ENCODE data around the gene A4GALT. TPM values are rescaled to one million over a fixed set of nuclear protein-coding genes. Genes with fewer than 3 reads are reported as not detected.
"Not testable (repeated sequence)": the region's sequence is repeated elsewhere in the genome, so short reads cannot be mapped to it uniquely, and the experiment has no call there.

Gene A4GALT
- total RNA-seq, 1 donor from 2014 or later = 6.0 TPM

DNA sequence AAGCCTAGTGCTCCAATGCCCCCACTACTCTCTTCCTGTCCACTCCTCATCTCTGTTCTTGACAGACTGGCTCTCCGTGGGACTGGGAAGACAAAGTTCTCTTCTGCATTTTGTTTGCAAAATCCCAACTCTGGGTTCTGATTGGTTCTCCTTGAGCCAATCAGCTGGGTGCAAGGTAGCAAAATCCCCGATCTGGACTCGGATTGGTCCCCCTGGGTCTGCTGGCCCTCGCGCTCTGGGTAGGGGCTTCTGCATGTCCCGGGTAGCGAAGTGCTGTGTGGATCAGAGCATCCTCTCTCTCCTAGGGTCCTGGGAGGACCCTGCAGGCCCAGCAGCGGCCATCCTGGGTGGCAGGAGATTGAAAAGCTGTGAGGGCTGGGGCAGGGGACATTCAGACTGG, 22.3 kb upstream of the A4GALT start:
- peak; percentile 30 for DNase-seq

DNA sequence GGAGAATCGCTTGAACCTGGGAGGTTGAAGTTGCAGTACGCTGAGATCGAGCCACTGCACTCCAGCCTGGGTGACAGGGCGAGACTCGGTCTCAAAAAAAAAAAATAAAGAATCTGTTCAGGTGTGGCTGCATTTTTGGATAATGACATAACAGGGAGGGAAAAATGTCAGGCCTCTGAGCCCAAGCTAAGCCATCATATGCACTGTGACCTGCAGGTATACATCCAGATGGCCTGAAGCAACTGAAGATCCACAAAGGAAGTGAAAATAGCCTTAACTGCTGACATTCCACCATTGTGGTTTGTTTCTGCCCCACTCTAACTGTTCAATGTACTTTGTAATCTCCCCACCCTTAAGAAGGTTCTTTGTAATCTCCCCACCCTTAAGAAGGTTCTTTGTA, 19.6 kb upstream of the A4GALT start:
- not testable (repeated sequence) for DNase-seq

DNA sequence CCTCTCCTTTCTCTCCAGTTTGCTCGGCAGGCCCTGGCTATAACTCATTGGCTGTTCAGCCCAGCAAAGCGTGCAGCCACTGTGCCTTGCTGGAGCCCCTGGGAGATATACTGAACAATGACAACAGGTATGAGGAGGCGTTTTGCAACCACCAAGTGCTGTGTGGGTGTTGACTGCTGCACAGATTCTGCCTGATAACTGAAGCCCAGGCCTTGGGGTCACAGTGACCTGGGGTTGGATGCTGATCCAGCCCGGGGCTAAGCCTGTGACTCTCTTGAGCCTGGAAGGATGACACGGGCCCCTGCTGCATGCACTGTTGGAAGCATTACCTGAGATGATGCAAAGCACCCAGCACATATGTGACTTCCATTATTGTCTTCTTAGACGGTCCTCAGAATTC, 13.7 kb upstream of the A4GALT start:
- no peak for DNase-seq

DNA sequence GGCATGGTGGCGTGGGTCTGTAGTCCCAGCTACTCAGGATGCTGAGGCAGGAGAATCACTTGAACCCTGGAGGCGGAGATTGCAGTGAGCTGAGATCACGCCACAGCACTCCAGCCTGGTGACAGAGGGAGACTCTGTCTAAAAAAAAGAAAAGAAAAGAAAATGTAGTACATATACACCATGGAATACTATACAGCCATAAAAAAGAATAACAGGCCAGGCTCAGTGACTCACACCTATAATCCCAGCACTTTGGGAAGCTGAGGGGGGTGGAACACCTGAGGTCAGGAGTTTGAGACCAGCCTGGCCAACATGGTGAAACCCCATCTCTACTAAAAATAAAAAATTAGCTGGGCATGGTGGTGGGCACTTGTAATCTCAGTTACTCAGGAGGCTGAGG, 12.7 kb upstream of the A4GALT start:
- not testable (repeated sequence) for DNase-seq

DNA sequence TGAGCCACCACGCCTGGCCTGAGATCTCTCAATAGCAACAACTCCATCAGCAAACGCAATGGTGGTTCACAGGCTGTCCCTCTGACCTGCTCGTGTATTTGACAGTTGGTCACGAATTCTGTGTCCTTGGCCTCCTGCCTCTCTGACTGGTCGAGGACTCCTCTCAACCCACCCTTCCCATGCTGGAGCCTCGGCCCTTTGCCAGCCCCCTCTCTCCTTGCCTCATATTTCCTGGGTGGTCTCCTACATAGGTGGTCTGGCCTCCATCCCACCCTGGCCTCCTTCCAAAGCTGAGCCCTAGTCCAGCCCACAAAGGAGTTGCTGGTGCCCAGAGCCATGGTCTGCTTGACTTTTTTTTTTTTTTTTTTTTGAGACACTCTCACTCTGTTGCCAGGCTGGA, 11.4 kb upstream of the A4GALT start:
- no peak for DNase-seq

DNA sequence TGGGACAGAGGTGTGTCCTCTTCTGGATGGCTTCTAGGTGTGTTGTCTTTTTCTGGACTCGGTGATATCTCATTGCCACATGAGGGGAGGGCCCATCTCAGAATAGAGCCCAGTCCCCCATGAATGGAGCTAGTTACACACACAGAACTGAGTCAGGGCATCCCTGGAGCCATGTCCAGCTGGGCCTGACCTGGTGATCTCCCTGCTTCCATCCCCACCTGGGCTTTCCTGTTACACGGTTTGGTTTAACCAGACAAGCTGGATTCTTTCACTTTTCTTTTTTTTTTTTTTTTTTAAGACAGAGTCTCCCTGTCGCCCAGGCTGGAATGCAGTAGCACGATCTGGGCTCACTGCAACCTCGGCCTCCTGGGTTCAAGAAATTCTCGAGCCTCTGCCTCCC, 6.1 kb upstream of the A4GALT start:
- no peak for DNase-seq

DNA sequence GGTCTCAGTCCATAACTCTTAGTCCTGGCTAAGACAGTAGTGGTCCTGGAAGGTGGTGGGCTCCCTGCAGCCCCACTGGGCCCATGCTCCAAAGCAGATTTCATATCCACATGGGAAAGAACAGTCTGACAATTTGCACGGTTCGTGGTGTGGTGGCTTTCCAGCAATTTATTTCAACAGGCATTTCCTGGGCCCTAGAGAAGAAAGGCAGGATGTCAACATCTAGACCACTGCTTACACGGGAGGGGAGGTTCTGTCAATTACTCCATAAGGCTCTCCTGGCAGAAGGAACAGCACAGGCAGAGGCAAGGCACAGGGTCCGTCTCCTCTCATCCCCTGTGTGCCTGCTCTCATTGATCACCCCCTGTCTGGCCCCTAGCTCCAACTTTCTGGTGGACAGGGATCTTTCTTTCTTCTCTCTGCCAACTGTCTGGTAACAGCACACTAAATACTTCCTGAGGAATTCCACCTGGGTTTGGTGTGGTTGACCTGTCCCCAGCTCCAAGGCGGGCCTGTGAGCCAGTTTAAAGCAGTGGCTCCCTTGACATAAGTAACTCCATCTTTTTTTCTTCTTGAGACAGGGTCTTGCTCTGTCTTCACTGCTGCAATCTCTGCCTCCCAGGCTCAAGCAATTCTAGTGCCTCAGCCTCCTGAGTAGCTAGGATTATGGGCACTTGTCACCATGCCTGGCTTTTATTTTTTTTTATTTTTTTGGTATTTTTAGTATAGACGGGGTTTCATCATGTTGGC, 5.1 kb upstream of the A4GALT start:
- no peak for DNase-seq

DNA sequence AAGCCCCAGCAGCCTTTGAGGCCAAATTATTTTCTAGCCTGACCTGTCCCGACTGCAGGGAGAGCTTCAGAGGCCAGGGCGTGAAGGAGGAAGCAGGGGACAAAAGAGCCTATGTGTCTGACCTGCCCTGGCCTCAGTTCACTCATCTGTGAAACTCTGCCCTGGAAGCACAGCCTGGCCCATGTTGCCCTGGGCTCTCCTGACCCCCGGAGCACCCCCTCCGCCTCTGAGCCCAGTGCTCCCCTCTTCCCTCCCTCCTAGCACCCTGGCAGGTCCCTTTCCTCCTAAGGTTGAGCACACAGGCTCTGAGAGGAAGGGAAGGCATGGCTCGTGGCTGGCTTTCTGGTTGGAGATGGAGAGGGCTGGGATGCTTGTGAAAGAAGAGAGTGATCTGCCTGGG, 3.4 kb upstream of the A4GALT start:
- DNase-seq = no peak

DNA sequence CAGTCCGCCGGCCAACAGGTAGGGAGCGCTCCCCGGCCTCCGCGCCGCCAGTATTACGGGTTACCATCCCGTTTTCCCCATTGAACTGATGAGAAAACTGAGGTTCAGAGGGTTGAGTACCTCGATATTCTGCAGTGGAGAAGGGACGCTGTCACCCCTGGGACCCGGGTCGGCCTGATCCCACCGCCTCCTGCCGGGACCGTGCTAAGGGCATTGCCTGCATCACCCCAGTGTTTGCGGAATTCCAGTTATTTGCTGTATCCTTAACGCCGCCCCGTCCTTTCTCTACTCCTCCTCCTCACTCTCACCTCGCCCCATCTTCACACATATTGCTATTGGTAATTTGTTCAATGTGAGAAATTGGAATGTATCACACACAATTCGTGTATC, 370 bp upstream of the A4GALT start:
- no peak for DNase-seq

DNA sequence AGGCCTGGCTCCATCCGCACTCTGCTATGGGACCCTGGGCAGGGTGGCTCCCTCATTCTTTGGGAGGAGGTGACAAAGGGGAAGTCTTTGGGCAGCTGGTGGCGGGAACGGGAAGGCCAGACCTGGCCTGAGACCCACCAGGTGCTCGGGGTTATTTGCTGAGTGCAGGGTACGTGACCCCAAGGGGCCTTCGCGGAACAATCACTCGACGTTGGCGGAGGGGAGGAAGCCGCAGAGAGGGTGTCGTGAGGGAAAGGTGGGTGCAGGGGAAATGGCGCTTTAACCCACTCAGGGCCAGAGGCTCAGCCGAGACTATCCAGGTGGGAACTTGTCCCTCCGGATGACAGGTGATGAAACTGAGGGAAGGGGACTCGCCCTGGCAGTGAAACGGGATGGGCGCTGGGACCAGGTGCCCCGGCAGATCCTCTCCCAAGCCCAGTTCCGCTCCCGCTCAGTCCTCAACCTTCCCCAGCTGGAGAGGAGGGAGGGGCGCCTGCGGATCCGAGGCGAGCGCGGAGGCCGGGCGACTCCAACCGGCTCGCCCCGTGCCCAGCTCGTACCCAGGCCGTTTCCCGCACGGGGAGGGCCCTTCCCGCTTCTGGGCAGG, 911 bp downstream of the A4GALT start:
- DNase-seq = no peak

DNA sequence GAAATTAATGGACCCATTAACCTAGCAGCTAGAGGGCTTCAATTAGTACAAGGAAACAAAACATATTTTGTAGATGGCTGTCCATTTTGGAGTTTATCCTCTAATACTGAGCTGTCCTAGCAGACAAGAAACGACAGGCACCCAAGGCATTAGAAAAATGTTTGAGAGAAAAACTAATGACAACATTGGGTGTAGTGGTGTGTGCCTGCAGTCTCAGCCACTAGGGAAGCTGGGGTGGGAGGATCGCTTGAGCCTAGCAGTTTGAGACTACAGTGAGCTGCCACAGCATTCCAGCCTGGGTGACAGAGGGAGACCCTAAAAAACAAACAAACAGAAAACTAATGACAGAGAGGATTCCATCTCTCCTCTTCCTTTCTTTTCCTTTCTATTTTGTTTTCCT, 1.5 kb downstream of the A4GALT start:
- DNase-seq = no peak

DNA sequence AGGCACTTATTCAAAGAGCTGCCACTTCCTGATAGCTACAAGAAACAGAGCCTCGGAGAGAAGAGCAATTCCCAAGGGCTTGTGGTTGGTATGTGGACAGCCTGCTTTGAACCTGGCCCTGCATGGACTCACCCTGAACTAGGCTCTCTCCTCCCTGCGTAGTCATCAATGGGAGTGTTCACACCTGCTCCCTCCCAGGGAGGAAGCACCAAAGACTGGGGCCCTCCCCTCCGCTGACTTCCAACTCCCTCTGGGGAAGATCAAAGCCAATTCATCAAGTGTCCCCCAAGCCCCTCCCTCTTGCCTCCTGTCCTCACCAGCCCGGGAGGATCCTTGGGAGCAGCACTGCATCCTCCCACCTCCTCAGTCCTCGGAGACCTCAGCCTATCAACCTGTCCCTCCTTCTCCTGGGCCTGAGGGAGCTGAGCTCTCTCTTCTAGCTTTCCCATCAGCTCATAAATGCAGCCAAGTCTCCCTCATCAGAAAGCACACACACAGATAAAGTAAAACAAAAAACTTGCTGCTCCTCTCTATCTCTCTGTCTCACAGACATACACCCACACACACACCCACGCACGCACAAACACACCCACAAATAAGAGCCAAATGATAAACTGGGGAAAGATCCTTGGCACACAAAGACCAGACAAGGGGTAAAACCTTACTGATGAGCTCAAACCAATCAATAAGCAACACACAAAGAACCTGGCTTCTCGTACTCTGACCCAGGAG, 3.3 kb downstream of the A4GALT start:
- no peak for DNase-seq

DNA sequence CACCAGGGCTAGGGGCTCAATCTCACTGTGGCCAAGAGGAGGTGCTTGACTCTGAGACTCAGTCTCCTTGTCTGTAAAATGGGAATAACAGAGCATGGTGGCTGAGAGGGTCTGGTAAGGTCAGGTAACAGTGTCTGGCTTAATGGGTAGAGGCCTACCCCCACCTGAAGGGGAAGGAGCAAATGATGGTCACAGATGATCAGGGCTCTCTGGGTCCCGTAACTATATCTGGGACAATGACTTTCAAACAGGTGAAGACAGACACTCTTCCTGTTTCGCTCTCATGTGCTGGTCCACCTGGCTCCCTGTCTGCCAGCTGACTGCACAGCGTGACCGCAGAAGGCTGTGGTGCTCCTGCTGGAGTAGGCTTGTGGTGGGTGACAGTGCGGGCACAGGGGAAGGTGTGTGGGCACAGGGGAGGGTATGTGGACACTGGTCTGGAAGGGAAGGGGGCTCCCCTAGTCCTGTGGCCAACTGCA, 4.0 kb downstream of the A4GALT start:
- DNase-seq = no peak

DNA sequence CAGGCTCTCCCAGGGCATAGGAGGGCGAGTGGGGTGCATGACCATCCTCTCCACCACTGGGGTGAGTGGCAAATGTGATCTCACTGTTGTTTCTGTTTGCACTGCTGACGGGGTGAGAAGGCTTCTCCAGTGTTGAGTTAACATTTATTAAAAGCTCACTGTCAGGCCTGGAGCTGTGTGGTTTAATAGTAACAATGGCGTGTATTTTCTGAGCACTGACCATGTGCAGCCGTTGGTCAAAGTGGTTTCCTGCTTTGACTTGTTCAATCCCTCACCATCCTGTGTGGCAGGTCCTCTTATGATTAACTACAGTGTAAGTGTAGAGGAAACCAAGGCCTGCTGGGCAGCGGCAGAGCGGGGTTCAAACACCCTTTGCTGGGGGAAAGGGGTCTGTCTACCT, 4.4 kb downstream of the A4GALT start:
- no peak for DNase-seq

DNA sequence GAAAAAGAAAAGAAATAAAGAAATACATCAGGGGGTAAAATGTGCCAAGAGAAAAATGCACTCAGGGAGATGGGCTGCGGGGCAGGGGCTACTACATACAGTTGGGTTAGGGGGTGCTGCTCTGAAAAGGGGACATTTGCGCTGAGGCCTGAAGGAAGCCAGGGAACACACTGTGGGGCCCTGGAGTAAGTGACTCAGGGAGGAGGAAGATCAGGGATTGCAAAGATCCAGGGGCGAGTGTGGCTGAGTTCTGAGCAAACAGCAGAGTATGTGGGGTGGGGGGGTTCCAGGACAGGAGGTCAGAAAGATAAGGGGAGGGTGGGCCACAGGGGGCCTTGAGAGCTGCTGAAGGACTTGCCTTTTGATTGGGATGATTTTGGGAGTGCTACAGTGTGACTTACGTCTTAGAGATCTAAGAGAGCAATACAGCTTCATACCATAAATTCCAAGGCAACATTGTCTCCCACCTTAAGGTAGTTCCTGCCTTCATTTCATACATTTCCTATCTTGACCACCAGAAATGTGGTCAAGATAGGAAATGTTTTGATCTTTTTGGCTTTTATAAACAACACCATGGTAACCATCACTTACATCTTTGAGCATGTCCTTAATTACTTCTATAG, 5.8 kb downstream of the A4GALT start:
- DNase-seq = no peak

DNA sequence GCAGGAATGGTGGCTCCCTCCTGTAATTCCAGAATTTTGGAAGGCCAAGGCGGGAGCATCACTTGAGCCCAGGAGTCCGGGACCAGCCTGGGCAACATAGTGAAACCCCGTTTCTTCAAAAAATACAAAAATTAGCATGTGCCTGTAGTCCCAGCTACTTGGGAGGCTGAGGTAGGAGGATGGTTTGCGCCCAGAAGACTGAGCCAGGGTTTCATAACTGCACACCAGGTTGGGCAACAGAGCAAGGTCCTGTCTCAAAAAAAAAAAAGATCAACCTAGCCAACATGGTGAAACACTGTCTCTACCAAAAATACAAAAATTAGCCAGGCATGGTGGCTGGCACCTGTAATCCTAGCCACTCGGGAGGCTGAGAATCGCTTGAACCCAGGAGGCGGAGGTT, 6.4 kb downstream of the A4GALT start:
- DNase-seq = no peak

DNA sequence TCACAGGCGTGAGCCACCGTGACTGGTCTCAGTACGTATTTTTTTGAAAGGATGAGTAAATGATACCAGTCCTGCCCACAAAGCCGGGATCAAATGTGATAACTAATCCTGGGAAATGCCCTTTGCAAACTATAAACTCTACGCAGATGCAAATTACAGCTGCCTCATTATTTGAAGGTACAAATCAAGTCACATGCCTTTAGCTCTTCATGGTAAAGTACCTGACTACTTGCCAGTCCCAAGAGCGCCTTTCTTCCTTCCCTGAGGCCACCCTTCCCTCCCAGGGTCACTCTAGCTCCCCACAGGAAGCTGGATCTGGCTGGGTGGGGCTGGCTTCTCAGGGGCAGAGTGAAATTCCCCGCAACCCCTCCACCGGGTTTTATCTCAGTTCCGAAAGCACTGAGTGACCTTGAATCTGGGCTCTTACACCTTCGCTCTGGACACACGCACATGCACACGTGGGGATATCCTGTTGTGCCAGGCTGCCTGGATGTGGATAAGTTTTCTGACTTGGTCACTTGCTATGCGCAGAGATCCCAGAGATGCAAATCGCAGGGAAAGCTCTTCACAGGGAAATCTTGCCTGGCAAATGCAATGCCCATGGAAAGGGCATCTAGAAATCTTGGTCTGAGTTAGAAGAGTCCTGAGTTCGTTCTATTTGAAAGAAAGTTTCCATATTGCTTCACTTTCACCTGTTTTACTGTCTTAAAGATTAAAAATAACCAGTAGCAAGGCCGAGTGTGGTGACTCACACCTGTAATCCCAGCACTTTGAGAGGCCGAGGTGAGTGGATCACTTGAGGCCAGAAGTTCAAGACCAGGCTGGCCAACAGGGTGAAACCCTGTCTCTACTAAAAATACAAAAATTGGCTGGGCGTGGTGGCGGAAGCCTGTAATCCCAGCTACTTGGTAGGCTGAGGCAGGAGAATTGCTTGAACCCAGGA, 8.5 kb downstream of the A4GALT start:
- no peak for DNase-seq

DNA sequence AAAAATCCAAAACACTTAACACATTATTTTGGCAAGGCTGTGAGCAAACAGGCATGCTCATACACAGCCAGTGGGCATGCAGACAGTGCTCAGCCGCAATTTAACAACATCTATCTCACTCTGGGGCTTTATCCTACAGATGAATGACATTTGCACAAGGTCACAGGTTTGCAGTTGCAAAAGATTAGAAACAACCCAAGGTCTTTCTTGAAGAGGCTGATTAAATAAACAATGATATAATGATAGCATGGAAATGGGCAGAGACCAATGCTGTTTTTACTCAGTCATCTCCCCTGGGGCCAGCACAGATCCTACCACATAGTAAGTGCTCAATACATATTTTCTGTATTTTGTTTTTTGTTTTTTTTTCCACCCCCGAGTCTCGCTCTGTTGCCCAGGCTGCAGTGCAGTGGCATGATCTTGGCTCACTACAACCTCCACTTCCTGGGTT, 9.4 kb downstream of the A4GALT start:
- no peak for DNase-seq

DNA sequence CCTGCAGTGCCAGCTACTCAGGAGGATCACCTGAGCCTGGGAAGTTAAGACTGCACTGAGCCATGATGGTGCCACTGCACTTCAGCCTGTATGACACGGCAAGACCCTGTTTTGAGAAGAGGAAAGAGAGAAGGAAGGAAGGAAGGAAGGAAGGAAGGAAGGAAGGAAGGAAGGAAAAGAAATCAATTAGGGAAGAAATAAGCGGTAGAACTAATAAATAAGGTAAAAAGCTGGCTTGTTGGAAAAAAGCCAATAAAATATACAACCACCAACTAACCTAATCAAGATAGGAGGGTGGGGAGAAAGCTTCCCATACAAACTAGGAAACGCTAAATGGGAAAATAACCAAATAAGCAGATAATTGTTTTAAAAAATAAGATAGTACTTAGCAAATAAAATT, 12.3 kb downstream of the A4GALT start:
- no peak for DNase-seq

DNA sequence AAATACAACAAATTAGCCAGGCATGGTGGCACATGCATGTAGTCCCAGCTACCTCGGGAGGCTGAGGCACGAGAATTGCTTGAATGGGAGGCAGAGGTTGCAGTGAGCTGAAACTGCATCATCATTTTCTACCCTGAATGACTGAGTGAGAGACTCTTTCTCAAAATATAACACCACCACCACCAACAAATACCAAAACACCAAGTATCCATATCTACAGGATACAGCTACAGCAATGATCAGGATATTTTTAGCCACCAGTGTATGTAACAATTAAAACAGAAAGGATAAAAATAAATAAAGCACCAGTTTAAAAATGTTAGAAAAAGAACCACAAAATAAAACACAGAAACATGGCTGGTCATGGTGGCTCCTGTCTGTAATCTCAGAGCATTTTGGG, 13.2 kb downstream of the A4GALT start:
- DNase-seq = no peak

DNA sequence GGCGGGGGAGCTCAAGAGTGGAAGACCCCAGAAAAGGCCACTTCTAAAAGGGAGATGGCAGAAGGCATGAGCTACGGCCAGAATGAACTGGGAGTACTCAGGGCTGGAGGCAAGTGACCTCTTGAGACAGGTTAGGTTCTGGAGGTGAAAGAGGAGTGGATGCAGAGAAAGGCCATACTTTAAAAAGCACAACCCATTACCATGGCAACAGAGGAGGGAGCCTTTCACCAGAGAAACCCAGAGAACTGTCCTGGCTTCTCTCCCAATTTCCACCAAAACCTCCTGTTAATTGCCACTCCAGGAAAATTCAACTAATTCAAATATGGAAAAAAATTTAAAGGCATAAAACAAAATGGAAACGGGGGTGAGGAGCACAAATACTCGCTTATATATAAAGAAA, 15.8 kb downstream of the A4GALT start:
- no peak for DNase-seq

DNA sequence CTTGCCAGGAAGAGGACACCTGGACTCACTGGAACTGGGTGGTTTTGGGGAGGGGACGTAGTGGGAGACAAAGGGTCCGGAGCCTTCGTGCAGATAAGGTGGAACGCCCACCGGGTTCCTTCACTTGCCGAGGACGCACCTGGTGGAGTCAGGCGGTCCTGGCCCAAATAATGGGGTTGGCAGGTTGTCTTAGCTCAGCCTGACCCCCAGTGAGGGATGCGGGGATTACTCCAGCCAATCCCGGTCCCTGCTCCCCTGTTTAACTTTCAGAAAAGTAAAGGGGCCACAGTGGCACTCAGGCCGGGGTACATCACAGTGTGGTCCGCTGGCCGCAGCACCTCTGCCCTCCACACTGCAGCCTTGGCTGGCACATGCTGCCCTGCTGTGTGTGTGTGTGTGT, 18.0 kb downstream of the A4GALT start:
- DNase-seq = no peak
